ENCODE data around the gene HEATR9. TPM values are rescaled to one million over a fixed set of nuclear protein-coding genes. Genes with fewer than 3 reads are reported as not detected.

Gene HEATR9
- total RNA-seq, 1 experiment from 2014 or later: not detected

- ChIA-PET RAD21 (ENCODE audit: low non-redundant PET in 1 of 2, low total read pairs in 2 of 2, uncharacterized antibody in 2 of 2, unreplicated experiment in 2 of 2) (interaction anchor here (1.2 to 1.4 kb wide), 2 partner anchors 45 kb away, joined by 7 to 10 read pairs; no protein-coding TSS in a partner anchor), POLR2A (interaction anchor here (0.7 to 3.9 kb wide), 20 partner anchors 9 to 231 kb away, joined by 3 to 41 read pairs (median 4); partner anchors contain the start of genes MMP28 and PEX12), CTCF (interaction anchor here (0.7 to 3.3 kb wide), 10 partner anchors 9 to 197 kb away, joined by 3 to 76 read pairs (median 3); no protein-coding TSS in a partner anchor)
- peak; percentile 95 for DNase-seq (ENCODE audit: low read depth, low spot score)
- Histone ChIP-seq H3K27ac (ENCODE audit: low read depth, low read length) (peak within 1 kb of the TSS; percentile 66), H3K4me1 (ENCODE audit: control insufficient read depth in 1 of 2, insufficient read depth in 2 of 2, low read length in 2 of 2) (peaks cover 25 to 41% of the 10 kb centered on the region in 2 experiments), H3K36me3 (ENCODE audit: control insufficient read depth in 1 of 2, insufficient read depth in 2 of 2, low read length in 2 of 2) (peaks cover 0 to 2% of the 10 kb centered on the region in 2 experiments; a peak in 1 of 4 replicates), H3K9me2 (ENCODE audit: insufficient read depth) (no peaks in the 10 kb centered on the region), H3K9me3 (ENCODE audit: control insufficient read depth in 1 of 2, insufficient read depth in 1 of 2, low read depth in 1 of 2, low read length in 2 of 2) (no peaks in the 10 kb centered on the region), H3K9ac (ENCODE audit: low read length) (peak within 1 kb of the TSS; percentile 89), H3K79me2 (ENCODE audit: insufficient read depth, low read length) (peaks cover 49% of the 10 kb centered on the region), H4K20me1 (ENCODE audit: insufficient read depth) (peaks cover 36% of the 10 kb centered on the region), H3K4me2 (ENCODE audit: low read length) (peak within 1 kb of the TSS; percentile 92), H3K27me3 (ENCODE audit: insufficient read depth, low read length) (no peaks in the 10 kb centered on the region), H2AFZ (ENCODE audit: low read depth, low read length, poor library complexity, severe bottlenecking) (peak within 1 kb of the TSS; percentile 88), H3K4me3 (replicated peaks in 1 of 2; ENCODE audit: low read depth in 1 of 2, low read length in 2 of 2) (peak within 1 kb of the TSS; percentile 76 to 89)
- peak; percentile 89 for ATAC-seq
- intact Hi-C loops (cut with micrococcal nuclease): loop anchor here (1.0 to 10.0 kb wide), 2 partner anchors 45 to 194 kb away; no protein-coding TSS in a partner anchor
- no TSS peak for BruUV-seq (replicated peaks)
- TF ChIP-seq FOSL1 (IDR thresholded peaks at IDR 0.05; ENCODE audit: low read depth) (no peak), RAD21 (IDR thresholded peaks at IDR 0.05; ENCODE audit: low read depth) (peak; percentile 57), ELF1 (IDR thresholded peaks at IDR 0.05; ENCODE audit: borderline replicate concordance, low read depth) (no peak), ZBTB33 (IDR thresholded peaks at IDR 0.05; ENCODE audit: extremely low read depth, insufficient replicate concordance, low read length) (peak; percentile 38), POLR2A (IDR thresholded peaks at IDR 0.05; ENCODE audit: borderline replicate concordance, extremely low read depth, insufficient read depth, insufficient read length) (peak; percentile 77), ATF3 (IDR thresholded peaks at IDR 0.05) (no peak), CBX3 (IDR thresholded peaks at IDR 0.05; ENCODE audit: low read depth) (0 out of 2 replicates have a peak, but pooled peaks have one; percentile 46), SRF (IDR thresholded peaks at IDR 0.05; ENCODE audit: low read depth) (0 out of 2 replicates have a peak, but pooled peaks have one; percentile 17), ZFX (IDR thresholded peaks at IDR 0.05) (peak; percentile 85), SIN3A (IDR thresholded peaks at IDR 0.05; ENCODE audit: low read depth) (peak; percentile 70), REST (IDR thresholded peaks at IDR 0.05; ENCODE audit: low read depth) (no peak), TCF7L2 (IDR thresholded peaks at IDR 0.05; ENCODE audit: borderline replicate concordance, extremely low read depth, insufficient read depth, insufficient read length) (peak; percentile 67), JUND (IDR thresholded peaks at IDR 0.05) (peak; percentile 93), SP1 (IDR thresholded peaks at IDR 0.05; ENCODE audit: low read depth) (peak; percentile 96), MAX (IDR thresholded peaks at IDR 0.05) (peak; percentile 83), POLR2AphosphoS5 (IDR thresholded peaks at IDR 0.05; ENCODE audit: low read depth, low read length) (peak; percentile 96), YY1 (IDR thresholded peaks at IDR 0.05; ENCODE audit: extremely low read depth, insufficient replicate concordance, low read depth, low read length) (peak; percentile 86), EZH2 (IDR thresholded peaks at IDR 0.05) (no peak)
Observed at GRCh38 chr17:35808962-35809854, 59.5 kb downstream of the HEATR9 start, which contains the start of gene TAF15. Gene TAF15 (plus strand): TSS chr17:35809484. CDS start chr17:35809570, 86 bp downstream.
